ENCODE results near the gene ASGR2. TPM values are rescaled to one million over a fixed set of nuclear protein-coding genes. Genes with fewer than 3 reads are reported as not detected.
"Not testable (repeated sequence)": the region's sequence is repeated elsewhere in the genome, so short reads cannot be mapped to it uniquely, and the experiment has no call there.

ASGR2 gene
- polyA plus RNA-seq, 3 donors = 0.37 to 4.3 (median 1.9) TPM

DNA sequence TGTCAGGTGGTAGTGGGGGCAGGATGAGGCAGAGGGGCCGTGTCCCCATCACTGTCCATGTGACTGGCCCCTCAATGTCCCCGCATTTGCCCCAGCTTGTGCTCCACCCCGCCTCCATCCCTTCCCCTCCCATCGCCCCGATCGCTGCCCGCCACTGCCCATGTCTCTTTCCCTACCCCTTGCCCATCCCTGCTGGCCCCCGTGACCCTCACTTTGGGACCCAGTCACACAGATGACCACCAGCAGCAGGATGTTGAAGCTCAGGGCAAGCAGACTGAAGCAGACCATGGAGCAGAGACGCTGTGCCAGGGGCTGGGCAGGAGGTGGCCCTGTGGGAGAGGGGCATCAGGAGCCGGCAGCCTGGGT lies 6.1 kb downstream of the ASGR2 start:
- 76 to 95% (median 86%) methylated on average over 6 to 10 of the region's 10 CpGs for WGBS, 3 donors
- H3K27ac ChIP-seq (ENCODE audit: low read depth, low read length) = no peak overlapping the region

DNA sequence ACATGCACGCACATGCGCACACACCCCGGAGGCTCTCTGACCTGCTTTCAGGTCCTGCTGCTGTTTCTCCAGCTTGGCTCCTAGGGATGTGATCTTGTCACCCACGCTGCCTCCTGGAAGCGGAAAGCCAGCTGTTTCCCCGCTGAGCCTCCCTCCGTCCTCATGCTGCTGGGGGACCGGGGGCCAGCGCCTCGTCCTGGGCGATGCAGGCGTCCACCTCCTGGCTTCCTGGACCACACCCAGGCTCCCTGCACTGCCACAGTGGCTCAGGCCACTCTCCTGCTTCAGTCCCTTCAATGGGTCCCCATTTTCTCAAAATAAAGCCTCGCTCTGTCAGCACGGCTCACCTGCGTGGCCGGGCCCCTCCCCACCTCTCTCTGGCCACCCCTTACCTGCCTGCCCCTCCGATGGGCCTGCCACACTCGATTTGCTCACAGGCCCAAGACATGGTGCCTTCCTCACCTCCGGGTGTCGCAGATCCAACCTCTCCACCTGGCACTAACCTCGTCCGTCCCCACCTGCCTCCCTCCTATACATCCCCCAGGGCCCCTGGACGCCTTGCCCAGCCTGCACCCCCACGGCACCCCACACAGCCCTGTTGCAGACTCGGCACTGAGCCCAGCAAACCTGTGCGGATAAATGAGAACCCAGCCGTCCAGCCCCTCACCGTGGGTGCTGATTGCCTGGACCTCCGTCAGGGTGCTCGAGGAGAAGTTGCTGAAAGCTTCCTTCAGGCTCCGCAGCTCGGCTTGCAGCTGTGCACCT lies 6.6 kb downstream of the ASGR2 start:
- no peak overlapping the region for H3K27ac ChIP-seq (ENCODE audit: low read depth, low read length)
- WGBS, 3 donors = 80 to 85% (median 83%) methylated on average over 32 of the region's 32 CpGs

DNA sequence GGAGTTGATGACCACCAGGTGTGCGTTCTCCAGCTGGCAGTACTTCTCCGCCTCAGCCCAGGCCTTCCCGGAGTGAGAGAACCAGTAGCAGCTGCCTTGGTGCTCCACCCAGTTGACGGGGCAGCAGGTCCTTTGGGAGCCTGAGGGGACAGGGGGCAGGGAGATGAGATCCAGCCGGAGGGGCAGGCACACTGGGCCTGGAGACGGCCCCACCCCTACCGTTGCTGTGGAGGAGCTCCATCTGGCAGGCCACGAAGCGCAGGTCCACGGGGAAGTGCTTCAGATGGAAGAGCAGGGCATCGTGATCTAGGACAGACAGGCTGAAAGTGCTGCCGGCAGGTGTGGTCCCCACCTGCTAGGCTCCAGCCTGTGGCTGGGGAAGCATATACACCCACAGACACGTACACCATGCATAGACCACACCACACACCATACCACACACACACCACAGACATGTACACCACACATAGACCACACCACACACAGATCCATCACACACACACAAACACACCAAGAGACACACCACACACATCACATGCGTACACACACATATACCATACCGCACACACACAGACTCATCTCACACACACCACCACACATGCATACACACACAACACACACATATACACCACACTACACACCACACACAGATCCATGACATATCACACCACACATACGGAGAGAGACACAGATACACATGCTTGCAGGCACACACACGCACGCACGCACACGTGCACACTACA lies 7.4 kb downstream of the ASGR2 start:
- 73 to 76% (median 75%) methylated on average over 20 of the region's 20 CpGs for WGBS, 3 donors
- H3K27ac ChIP-seq (ENCODE audit: low read depth, low read length) = no peak overlapping the region

DNA sequence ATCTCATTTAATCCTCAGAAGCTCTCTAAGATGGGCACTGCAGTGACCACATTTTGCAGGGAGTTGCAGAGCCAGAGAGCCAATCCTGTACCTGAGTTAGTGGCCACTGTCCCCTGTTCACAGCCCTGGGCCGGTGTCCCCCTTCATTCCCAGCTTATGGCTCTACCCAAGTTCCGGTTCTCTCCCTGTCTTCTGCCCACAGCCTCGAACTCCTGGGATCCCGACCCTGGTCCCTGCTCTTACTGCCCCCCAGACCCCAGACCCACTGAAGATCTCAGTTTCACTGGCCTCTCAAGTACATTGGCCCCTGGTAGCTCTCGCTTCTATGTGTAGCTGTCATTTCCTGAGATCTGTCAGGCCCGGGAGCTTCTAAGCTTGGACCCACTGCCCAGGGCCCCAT lies 12.2 kb downstream of the ASGR2 start:
- no peak overlapping the region for H3K27ac ChIP-seq (ENCODE audit: low read depth, low read length)
- 65 to 76% (median 65%) methylated on average over 6 of the region's 6 CpGs for WGBS, 3 donors

DNA sequence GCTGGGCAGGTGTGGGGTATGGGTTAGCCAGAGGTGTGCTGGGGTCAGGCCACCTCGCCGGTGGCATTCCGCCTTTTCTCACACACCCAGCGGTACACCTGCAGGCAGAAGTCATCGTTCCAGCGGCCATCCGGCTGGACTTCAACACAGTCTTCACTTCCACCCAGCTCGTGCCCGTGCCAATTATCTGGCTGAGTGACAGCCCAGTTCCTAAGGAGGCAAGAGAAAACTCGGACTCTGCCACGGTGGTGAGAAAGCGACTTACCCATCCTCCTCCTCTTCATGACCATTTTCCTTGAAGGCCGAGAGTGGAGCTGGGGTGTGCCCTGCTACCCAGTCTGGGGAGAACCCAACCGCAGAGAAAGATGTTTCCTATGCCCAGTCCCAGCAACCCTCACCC lies 13.1 kb downstream of the ASGR2 start:
- 81 to 90% (median 85%) methylated on average over 14 of the region's 14 CpGs for WGBS, 3 donors

DNA sequence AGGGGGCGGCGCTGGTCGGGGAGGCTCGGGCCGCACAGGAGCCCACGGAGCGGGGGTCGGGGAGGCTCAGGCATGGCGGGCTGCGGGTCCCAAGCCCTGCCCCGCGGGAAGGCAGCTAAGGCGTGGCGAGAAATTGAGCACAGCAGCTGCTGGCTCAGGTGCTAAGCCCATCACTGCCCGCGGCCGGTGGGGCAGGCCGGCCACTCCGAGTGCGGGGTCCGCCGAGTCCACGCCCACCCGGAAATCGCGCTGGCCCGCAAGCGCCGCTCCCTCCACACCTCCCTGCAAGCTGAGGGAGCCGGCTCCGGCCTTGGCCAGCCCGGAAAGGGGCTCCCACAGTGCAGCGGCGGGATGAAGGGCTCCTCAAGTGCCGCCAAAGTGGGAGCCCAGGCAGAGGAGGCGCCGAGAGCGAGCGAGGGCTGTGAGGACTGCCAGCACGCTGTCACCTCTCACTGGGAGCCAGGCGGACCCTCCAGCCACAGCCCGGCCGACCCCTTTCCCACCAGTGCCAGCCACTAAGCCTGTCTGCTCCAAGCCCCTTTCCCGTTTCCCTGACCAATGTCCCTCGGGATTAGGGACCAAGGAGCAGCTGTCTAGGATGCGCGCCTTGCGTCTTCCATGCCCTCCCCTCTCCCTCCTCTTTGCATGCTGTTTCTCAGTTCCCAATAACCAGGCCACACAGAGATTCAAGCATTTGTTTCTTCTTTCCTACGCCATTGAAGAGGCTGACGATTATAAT lies 13.8 kb downstream of the ASGR2 start:
- not testable (repeated sequence) for H3K27ac ChIP-seq (ENCODE audit: low read depth, low read length)
- WGBS, 3 donors = 88 to 93% (median 92%) methylated on average over 37 to 50 of the region's 50 CpGs

More for the DNA sequence above, 13.1 kb downstream of the ASGR2 start:
- H3K27ac ChIP-seq (ENCODE audit: low read depth, low read length) = no peak overlapping the region

DNA sequence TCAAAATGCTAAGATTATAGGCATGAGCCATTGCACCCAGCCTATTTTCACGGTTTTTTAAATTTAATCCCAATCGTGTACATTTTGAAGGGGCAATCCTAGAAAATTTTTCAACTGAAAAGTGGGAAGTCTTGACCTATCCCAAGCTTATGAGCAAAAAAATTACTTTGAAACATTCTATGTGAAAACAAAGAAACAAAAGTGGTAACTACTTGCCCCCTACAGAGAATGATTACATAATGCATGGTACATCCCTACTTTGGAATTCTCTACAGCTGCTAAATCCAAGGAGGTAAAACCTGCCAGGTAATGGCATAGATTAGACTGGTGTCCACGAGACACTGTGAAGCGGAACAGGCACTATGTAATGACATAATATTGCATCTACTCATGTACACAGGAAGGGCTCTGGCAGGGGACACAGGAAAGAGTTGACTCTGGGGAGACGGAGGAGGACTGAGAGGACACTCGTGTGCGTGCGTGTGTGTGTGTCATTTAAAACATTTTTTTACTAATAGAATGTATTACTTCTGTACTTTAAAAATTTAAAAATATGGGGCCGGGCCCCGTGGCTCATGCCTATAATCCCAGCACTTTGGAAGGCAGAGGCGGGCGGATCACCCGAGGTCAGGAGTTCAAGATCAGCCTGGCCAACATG lies 15.7 kb downstream of the ASGR2 start:
- WGBS, 3 donors = 71 to 76% (median 73%) methylated on average over 13 of the region's 13 CpGs
- H3K27ac ChIP-seq (ENCODE audit: low read depth, low read length) = no peak overlapping the region

DNA sequence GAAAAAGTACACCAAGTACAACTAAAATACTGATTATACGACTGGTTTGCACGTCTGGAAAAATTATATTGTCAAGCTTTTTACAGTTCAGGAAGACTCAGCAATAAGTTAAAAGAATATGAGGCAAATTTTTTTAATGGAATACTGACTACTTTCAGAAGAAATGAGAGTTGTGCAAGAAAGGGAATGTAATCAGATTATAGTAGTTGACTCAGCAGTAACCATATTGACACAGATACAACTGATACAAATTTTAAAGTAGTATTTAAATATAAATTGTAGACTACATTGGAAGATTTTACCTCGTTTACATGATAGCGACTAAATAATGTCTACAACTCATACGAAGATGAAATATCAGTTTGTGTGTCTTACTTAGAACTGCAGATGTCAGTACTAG lies 16.7 kb downstream of the ASGR2 start:
- no peak overlapping the region for H3K27ac ChIP-seq (ENCODE audit: low read depth, low read length)
- 41 to 73% (median 56%) methylated on average over 5 of the region's 5 CpGs for WGBS, 3 donors

DNA sequence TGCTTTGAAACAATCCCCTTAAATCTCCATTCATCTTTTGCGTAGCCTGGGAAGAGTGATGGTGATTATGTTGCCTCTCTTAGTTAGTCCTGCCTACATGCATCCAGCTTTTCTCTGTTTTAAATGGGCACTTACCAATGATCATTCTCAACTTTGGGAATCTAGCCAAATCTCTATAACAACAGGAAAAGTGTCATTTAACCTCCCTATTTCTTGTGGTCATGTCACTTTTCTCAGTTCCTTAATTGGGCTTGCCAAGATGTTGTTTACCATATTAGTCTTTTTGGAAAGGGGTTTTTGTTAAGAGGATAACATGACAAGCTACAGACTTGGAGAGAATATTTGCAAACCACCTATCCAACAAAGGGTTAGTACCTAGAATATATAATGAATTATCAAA lies 19.0 kb downstream of the ASGR2 start:
- no peak overlapping the region for H3K27ac ChIP-seq (ENCODE audit: low read depth, low read length)
- WGBS, 3 donors = 76 to 82% (median 79%) methylated on average over 1 of the region's 1 CpG

DNA sequence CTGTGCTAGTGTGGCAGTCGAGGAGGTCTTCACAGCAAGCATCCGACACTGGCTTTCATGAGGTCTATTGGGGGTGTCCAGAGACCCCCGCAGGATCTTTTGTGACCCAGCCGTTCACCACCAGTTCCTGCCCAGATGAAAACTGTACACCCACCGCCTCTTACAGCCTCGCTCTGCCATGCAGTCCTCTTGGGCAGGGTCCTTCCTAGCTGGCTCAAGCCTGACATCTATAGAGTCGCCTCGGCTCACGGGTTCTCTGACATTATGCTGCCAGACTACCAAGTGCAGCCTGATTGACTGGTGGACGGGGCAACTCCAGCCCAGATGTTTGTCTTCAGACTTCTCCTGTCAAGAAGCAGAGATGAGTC lies 20.0 kb downstream of the ASGR2 start:
- 71 to 74% (median 71%) methylated on average over 10 of the region's 10 CpGs for WGBS, 3 donors
- no peak overlapping the region for H3K27ac ChIP-seq (ENCODE audit: low read depth, low read length)

DNA sequence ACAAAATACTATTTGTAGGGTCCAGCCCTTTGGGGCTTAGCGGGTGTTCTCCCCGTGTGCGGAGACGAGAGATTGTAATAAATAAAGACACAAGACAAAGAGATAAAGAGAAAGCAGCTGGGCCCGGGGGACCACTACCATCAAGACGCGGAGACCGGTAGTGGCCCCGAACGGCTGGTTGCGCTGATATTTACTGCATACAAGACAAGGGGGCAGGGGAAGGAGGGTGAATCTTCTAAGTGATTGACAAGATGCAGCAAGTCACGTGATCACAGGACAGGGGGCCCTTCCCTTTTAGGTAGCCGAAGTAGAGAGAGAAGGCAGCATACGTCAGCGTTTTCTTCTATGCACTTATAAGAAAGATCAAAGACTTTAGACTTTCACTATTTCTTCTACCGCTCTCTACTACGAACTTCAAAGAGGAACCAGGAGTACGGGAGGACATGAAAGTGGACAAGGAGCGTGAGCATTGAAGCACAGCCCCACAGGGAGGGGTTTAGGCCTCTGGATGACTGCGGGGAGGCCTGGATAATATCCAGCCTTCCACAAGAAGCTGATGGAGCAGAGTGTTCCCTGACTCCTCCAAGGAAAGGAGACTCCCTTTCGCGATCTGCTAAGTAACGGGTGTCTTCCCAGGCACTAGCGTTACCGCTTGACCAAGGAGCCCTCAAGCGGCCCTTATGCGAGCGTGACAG lies 23.2 kb downstream of the ASGR2 start:
- 57 to 71% (median 71%) methylated on average over 20 to 26 of the region's 28 CpGs for WGBS, 3 donors
- H3K27ac ChIP-seq (ENCODE audit: low read depth, low read length) = not testable (repeated sequence)

DNA sequence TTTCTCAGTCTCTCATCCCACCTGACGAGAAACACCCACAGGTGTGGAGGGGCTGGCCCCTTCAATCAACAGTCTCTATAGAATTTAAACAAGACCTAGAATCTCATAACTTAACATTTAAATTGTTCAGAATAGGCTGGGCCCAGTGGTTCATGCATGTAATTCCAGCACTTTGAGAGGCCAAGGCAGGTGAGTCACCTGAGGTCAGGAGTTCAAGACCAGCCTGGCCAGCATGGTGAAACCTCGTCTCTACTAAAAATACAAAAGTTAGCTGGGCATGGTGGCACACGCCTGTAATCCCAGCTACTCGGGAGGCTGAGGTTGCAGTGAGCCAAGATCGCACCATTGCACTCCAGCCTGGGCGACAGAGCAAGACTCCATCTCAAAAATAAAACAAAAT lies 25.1 kb downstream of the ASGR2 start:
- H3K27ac ChIP-seq (ENCODE audit: low read depth, low read length) = not testable (repeated sequence)
- WGBS, 3 donors = 84 to 94% (median 92%) methylated on average over 6 of the region's 6 CpGs

DNA sequence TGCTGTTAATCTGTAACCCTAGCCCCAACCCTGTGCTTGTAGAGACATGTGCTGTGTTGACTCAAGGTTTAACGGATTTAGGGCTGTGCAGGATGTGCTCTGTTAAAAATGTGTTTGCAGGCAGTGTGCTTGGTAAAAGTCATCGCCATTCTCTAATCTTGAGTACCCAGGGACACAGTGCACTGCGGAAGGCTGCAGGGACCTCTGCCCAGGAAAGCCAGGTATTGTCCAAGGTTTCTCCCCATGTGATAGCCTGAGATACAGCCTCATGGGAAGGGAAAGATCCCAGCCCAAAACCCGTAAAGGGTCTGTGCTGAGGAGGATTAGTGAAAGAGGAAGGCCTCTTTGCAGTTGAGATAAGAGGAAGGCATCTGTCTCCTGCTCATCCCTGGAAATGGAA lies 26.2 kb downstream of the ASGR2 start:
- H3K27ac ChIP-seq (ENCODE audit: low read depth, low read length) = not testable (repeated sequence)
- WGBS, 3 donors = 32 to 74% (median 67%) methylated on average over 4 of the region's 4 CpGs

DNA sequence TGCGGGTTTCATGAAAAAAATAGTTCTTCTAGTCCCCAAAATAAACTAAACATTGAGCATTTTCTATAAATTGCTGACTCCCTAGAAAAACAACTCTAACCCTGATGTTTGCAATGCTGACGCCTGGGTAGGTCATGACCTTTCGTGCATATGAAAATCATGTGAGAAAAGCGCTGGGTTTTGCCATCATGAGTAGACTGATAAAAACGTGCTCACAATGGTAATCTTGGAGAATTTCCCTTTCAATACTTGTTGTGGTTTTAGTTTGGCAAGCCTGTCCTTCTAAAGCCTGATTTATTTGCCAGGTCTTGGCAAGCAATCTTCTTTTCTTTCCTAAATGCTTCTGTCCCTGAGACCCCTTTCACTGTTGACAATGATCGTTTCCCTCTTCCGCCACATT lies 30.5 kb downstream of the ASGR2 start:
- 23 to 38% (median 26%) methylated on average over 7 of the region's 7 CpGs for WGBS, 3 donors
- H3K27ac ChIP-seq (ENCODE audit: low read depth, low read length) = no peak overlapping the region

DNA sequence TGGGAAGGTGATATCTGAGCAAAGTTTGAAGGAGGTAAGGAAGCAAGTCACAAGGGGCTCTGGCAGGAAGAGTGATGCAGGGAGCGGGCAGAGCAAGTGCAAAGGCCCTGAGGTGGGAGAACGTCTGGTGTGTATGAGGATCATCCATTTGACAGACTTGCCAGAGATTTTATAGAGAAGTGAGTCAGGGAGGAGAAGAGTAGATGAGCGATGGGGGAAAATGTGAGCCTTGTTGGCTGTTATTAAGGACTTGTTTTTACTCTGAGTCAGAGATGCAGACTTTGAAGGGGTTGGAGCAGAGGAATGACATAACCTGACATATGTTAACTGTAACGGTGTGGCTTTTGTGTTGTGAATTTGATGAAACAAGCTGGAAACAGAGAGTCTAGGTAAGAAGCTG lies 31.0 kb downstream of the ASGR2 start:
- no peak overlapping the region for H3K27ac ChIP-seq (ENCODE audit: low read depth, low read length)
- WGBS, 3 donors = 75 to 84% (median 79%) methylated on average over 4 of the region's 4 CpGs

DNA sequence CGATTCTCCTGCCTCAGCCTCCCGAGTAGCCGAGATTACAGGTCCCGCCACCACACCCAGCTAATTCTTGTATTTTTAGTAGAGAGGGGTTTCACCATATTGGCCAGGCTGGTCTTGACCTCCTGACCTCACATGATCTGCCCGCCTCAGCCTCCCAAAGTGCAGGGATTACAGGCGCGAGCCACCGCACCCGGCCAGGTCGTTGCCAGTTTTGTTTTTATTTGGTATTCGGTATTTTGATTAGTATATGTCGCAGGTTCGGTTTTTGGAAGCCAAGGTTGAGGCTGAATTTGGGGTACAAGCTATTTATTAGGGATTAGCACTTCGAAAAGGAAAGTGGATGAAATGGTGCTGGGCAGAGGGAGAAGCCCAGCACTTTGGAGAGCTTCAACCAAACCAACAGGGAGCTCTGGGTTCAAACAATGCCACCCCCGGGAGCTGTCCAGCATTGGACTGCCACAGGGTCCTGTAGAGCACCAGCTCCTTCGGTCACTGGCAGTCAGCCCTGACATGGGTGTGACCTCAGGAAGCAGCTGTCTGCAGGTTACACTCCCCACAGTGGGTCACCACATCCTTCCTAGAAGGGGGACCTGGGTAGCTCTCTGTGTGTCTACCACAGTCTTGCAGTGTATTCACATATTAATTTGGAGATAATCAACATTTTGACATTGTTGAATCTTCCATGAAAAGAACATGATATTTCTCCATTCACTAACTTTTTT lies 33.1 kb downstream of the ASGR2 start:
- H3K27ac ChIP-seq (ENCODE audit: low read depth, low read length) = no peak overlapping the region
- 79 to 87% (median 82%) methylated on average over 16 of the region's 16 CpGs for WGBS, 3 donors

DNA sequence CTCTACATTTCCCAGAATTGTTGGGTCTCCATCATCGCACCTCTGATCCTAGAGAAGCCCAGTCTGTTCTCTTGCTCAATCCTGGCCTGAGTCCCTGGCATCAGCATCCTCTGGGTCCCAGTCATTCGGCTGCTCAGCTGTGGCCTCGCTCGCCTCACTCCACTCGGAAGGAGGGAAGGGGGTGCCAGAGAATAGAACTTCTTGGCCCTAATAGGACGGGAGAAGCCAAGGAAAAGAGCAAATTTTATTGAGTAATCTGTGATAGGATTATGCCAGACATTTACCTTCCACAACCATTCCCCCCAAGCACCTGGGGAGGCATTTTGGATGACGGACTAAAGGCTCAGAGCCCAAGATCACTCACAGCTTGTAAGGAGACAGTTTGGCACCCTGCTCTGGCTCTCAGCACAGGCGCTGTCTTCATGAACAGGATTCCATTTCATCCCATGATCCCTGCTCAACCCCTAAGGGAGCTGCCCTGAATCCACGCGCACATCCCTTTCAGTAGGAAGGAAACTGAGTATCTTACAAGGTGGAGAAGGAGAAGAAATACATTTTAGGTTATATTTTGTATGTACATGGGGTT lies 34.1 kb downstream of the ASGR2 start:
- no peak overlapping the region for H3K27ac ChIP-seq (ENCODE audit: low read depth, low read length)
- 41 to 66% (median 44%) methylated on average over 10 of the region's 10 CpGs for WGBS, 3 donors

All from adipose tissue (tissue), 3 donors.